IMR-90 (cell line): ENCODE data around the gene VLDLR. TPM values are rescaled to one million over a fixed set of nuclear protein-coding genes. Genes with fewer than 3 reads are reported as not detected.

Experiments
- ATAC-seq: fragments of 200-7000 bp; cut with Tn5 transposase; 2 replicates; pipeline ENCODE4 v1.9.1; 2020; ENCODE audit warnings: low read depth, mild to moderate bottlenecking, moderate library complexity
- BruUV-seq: library from RNA; stranded (reverse); fragments of 400-500 nt; replicated peaks from 2 replicates; lab custom pipeline; 2021; lab: Mats Ljungman, UMichigan
- CTCF ChIA-PET: fragments of 300-600 bp; formaldehyde crosslinking; extraction: SDS; loops from one replicate; lab custom pipeline; 2021; ENCODE audit warnings: antibody characterized with exemption; lab: Yijun Ruan, JAX
- POLR2A ChIA-PET: fragments of 300-600 bp; sonication (Branson Sonifier 250); formaldehyde crosslinking; loops from one replicate; lab custom pipeline; 2022; ENCODE audit warnings: antibody characterized with exemption; ENCODE audit not compliant: unreplicated experiment; lab: Charles Lee
- DNase-seq: peaks from one replicate; pipeline ENCODE4 v3.0.0; 2013
- H2AFZ ChIP-seq: replicated peaks from 2 replicates; pipeline ENCODE3; 2013; ENCODE audit warnings: low read length, mild to moderate bottlenecking; ENCODE audit not compliant: poor library complexity
- H2AK5ac ChIP-seq: 2 replicates; pipeline ENCODE4 v1.6.1; 2013; ENCODE audit warnings: low read depth, low read length, inconsistent platforms
- H2AK9ac ChIP-seq: replicated peaks from 2 replicates; pipeline ENCODE3; 2013; ENCODE audit warnings: mild to moderate bottlenecking, low read depth, low read length, moderate library complexity; ENCODE audit not compliant: poor library complexity
- H2BK120ac ChIP-seq: 2 replicates; pipeline ENCODE4 v1.6.1; 2013; ENCODE audit warnings: low read depth, low read length, inconsistent platforms
- H2BK15ac ChIP-seq: 3 replicates; pipeline ENCODE4 v1.6.1; 2013; ENCODE audit warnings: low read depth, low read length, inconsistent platforms
- H2BK20ac ChIP-seq: 2 replicates; pipeline ENCODE4 v1.6.1; 2013; ENCODE audit warnings: low read depth, mild to moderate bottlenecking, inconsistent platforms, low read length, moderate library complexity
- H2BK5ac ChIP-seq: 2 replicates; pipeline ENCODE4 v1.6.1; 2013; ENCODE audit warnings: mild to moderate bottlenecking, low read depth, low read length, inconsistent platforms; ENCODE audit not compliant: poor library complexity, severe bottlenecking
- H3K14ac ChIP-seq: replicated peaks from 2 replicates; pipeline ENCODE4 v1.6.1; 2013; ENCODE audit warnings: low read depth, low read length, inconsistent platforms
- H3K18ac ChIP-seq: 2 replicates; pipeline ENCODE4 v1.6.1; 2013; ENCODE audit warnings: low read depth, low read length, control low read depth
- H3K23ac ChIP-seq: 2 replicates; pipeline ENCODE4 v1.6.1; 2013; ENCODE audit warnings: low read depth, low read length, inconsistent platforms
- H3K27ac ChIP-seq: 2 replicates; pipeline ENCODE4 v1.5.1; 2013; ENCODE audit warnings: mild to moderate bottlenecking, control low read depth, low read length; ENCODE audit not compliant: insufficient read depth
- H3K27me3 ChIP-seq: 2 replicates; pipeline ENCODE4 v1.6.1; 2013; ENCODE audit warnings: low read length; ENCODE audit not compliant: control insufficient read depth, insufficient read depth
- H3K36me3 ChIP-seq: 2 replicates; pipeline ENCODE4 v1.6.1; 2013; ENCODE audit warnings: low read length, mixed read lengths; ENCODE audit not compliant: control insufficient read depth, insufficient read depth
- H3K4ac ChIP-seq: 2 replicates; pipeline ENCODE4 v1.6.1; 2013; ENCODE audit warnings: low read depth, low read length, inconsistent platforms
- H3K4me1 ChIP-seq: 2 replicates; pipeline ENCODE4 v1.6.1; 2013; ENCODE audit warnings: low read length, mixed read lengths; ENCODE audit not compliant: control insufficient read depth, insufficient read depth
- H3K4me2 ChIP-seq: 2 replicates; pipeline ENCODE4 v1.6.1; 2013; ENCODE audit warnings: low read depth, mild to moderate bottlenecking, control low read depth, low read length, moderate library complexity
- H3K4me3 ChIP-seq: 2 replicates; pipeline ENCODE4 v1.5.1; 2013; ENCODE audit warnings: low read depth, mild to moderate bottlenecking, control low read depth, low read length, moderate library complexity; ENCODE audit not compliant: insufficient read depth
- H3K56ac ChIP-seq: 2 replicates; pipeline ENCODE4 v1.6.1; 2013; ENCODE audit warnings: low read length, inconsistent platforms; ENCODE audit not compliant: insufficient read depth; ENCODE audit errors: extremely low read depth
- H3K79me1 ChIP-seq, 2 experiments: 2 replicates each; pipeline ENCODE4 v1.6.1; 2013; ENCODE audit warnings: low read length in 2 of 2, inconsistent platforms in 1 of 2, low read depth in 1 of 2
- H3K9ac ChIP-seq: 2 replicates; pipeline ENCODE4 v1.6.1; 2013; ENCODE audit warnings: low read depth, low read length, control low read depth
- H3K9me1 ChIP-seq: 2 replicates; pipeline ENCODE4 v1.6.1; 2013; ENCODE audit warnings: low read length, inconsistent platforms; ENCODE audit not compliant: insufficient read depth
- H3K9me3 ChIP-seq: 2 replicates; pipeline ENCODE4 v1.6.1; 2013; ENCODE audit warnings: low read length; ENCODE audit not compliant: control insufficient read depth, insufficient read depth
- H4K20me1 ChIP-seq: 2 replicates; pipeline ENCODE4 v1.6.1; 2013; ENCODE audit warnings: low read length, inconsistent platforms; ENCODE audit not compliant: insufficient read depth
- H4K5ac ChIP-seq: 2 replicates; pipeline ENCODE4 v1.6.1; 2013; ENCODE audit warnings: mild to moderate bottlenecking, low read depth, low read length, control low read depth
- H4K8ac ChIP-seq, 2 experiments: 2 replicates each; pipeline ENCODE4 v1.6.1; 2013; ENCODE audit warnings: low read depth in 2 of 2, low read length in 2 of 2, control low read depth in 1 of 2, inconsistent platforms in 1 of 2
- H4K91ac ChIP-seq: 2 replicates; pipeline ENCODE4 v1.6.1; 2013; ENCODE audit warnings: low read depth, low read length, inconsistent platforms; ENCODE audit not compliant: insufficient read depth
- BHLHE40 ChIP-seq: fragments of 150-350 bp; IDR thresholded peaks from 2 replicates; pipeline ENCODE4 v1.6.1; 2016; ENCODE audit warnings: mild to moderate bottlenecking, low read depth, low read length
- CEBPB ChIP-seq: IDR thresholded peaks from 2 replicates; pipeline ENCODE4 v1.6.1; 2012; ENCODE audit warnings: low read depth, low read length, improper control_type of control experiment
- CHD1 ChIP-seq: IDR thresholded peaks from 2 replicates; pipeline ENCODE4 v1.6.1; 2012; ENCODE audit warnings: low read depth, low read length, improper control_type of control experiment
- ELK1 ChIP-seq: fragments of 150-350 bp; IDR thresholded peaks from 2 replicates; pipeline ENCODE4 v1.6.1; 2016; ENCODE audit warnings: low read depth, mild to moderate bottlenecking, low read length, moderate library complexity, borderline replicate concordance
- FOS ChIP-seq: fragments of 150-350 bp; IDR thresholded peaks from 2 replicates; pipeline ENCODE4 v1.6.1; 2016; ENCODE audit warnings: low read depth, low read length
- MAFK ChIP-seq: IDR thresholded peaks from 2 replicates; pipeline ENCODE4 v1.6.1; 2012; ENCODE audit warnings: low read depth, low read length, improper control_type of control experiment
- MXI1 ChIP-seq: IDR thresholded peaks from 2 replicates; pipeline ENCODE4 v1.6.1; 2012; ENCODE audit warnings: low read depth, mild to moderate bottlenecking, low read length, moderate library complexity, borderline replicate concordance
- NFE2L2 ChIP-seq: fragments of 150-350 bp; IDR thresholded peaks from 2 replicates; pipeline ENCODE4 v1.6.1; 2016; ENCODE audit warnings: low read depth, mild to moderate bottlenecking, low read length
- POLR2A ChIP-seq: IDR thresholded peaks from 2 replicates; pipeline ENCODE4 v1.6.1; 2012; ENCODE audit warnings: mild to moderate bottlenecking, low read depth, low read length
- RAD21 ChIP-seq: IDR thresholded peaks from 2 replicates; pipeline ENCODE4 v1.6.1; 2012; ENCODE audit warnings: low read length, improper control_type of control experiment
- RCOR1 ChIP-seq: IDR thresholded peaks from 2 replicates; pipeline ENCODE4 v1.6.1; 2012; ENCODE audit warnings: mild to moderate bottlenecking, low read length, improper control_type of control experiment; ENCODE audit not compliant: insufficient replicate concordance
- RFX5 ChIP-seq: IDR thresholded peaks from 2 replicates; pipeline ENCODE4 v1.8.0; 2012; ENCODE audit warnings: low read depth, mild to moderate bottlenecking, low read length, moderate library complexity
- SMC3 ChIP-seq: fragments of 150-350 bp; IDR thresholded peaks from 2 replicates; pipeline ENCODE4 v1.6.1; 2016; ENCODE audit warnings: low read depth, mild to moderate bottlenecking, antibody characterized with exemption, low read length, moderate library complexity
- WGBS, 2 experiments: methylation state at CpG; one replicate each; pipeline versions ENCODE4 v1.1.5 to v1.1.7; 2013; ENCODE audit warnings: missing lambda C conversion rate in 2 of 2; ENCODE audit not compliant: insufficient read length in 1 of 2; ENCODE audit errors: extremely low coverage in 2 of 2; 5-methylcytosine and 5-hydroxymethylcytosine counted together
- dilution Hi-C: fragments of 300-500 bp; cut with HindIII; formaldehyde crosslinking; loops from one replicate; pipeline ENCODE4 v1.14.3; 2018; ENCODE audit warnings: low sequenced_read_pairs; ENCODE audit not compliant: unreplicated experiment
- in situ Hi-C: fragments of 300-500 bp; cut with MboI; formaldehyde crosslinking; loops from 3 replicates; pipeline ENCODE4 v1.14.3; 2019; ENCODE audit warnings: low sequenced_read_pairs, inconsistent platforms, mixed read lengths
- intact Hi-C: fragments of 100-400 bp; cut with micrococcal nuclease; formaldehyde crosslinking; loops from 2 replicates; pipeline ENCODE4 v1.10.0; 2022
- polyA plus RNA-seq, 3 experiments: library from polyadenylated mRNA; depleted of rRNA; stranded (reverse); fragments of >200 nt; gene quantifications; 2 replicates each; pipeline ENCODE4 v1.2.3, GENCODE V29; 2012; ENCODE audit warnings: low replicate concordance in 1 of 3
- total RNA-seq: library from RNA; depleted of rRNA; stranded (reverse); fragments of >200 nt; gene quantifications from 2 replicates; pipeline ENCODE4 v1.2.3, GENCODE V29; 2012
- TF ChIP-seq, protein P1 (sequence below): fragments of 150-350 bp; IDR thresholded peaks from 2 replicates; pipeline ENCODE4 v1.6.1; 2017; ENCODE audit warnings: mild to moderate bottlenecking, antibody characterized with exemption, low read length, low read depth
- TF ChIP-seq, protein P2 (sequence below): conservative IDR thresholded peaks from 2 replicates; pipeline ENCODE4 v1.5.1; 2012; ENCODE audit warnings: mild to moderate bottlenecking, low read depth, low read length, improper control_type of control experiment

Gene VLDLR
- total and polyA plus RNA-seq, 2 of the 4 experiments (the other 2 are of a cell fraction): 9.0 to 10.2 TPM

GRCh38 chr9:2697492-2697891 lies 75.9 kb downstream of the VLDLR start:
- no peak overlapping the region for H3K4me3 ChIP-seq
- no peak overlapping the region for H2BK120ac ChIP-seq
- in situ Hi-C loops (no loop called here), dilution Hi-C loops (no loop called here), intact Hi-C loops (no loop called here)
- H3K79me1 ChIP-seq: no peaks in the 10 kb centered on the region
- no peaks in the 10 kb centered on the region for H4K20me1 ChIP-seq
- no peak overlapping the region for H3K9ac ChIP-seq
- no peak overlapping the region for H4K8ac ChIP-seq
- H2AFZ ChIP-seq: no peak overlapping the region
- H4K5ac ChIP-seq: no peak overlapping the region
- no peak overlapping the region for H2BK20ac ChIP-seq
- H3K4me2 ChIP-seq: no peak overlapping the region
- no peaks in the 10 kb centered on the region; the same call in 1 of the 2 replicates for H3K9me1 ChIP-seq
- no peak overlapping the region for H2BK5ac ChIP-seq
- no peak overlapping the region for H3K18ac ChIP-seq
- TF ChIP-seq NFE2L2: no peak
- TF ChIP-seq RFX5: no peak
- no peak for TF ChIP-seq BHLHE40
- no peak for TF ChIP-seq MAFK
- TF ChIP-seq, protein P1, sequence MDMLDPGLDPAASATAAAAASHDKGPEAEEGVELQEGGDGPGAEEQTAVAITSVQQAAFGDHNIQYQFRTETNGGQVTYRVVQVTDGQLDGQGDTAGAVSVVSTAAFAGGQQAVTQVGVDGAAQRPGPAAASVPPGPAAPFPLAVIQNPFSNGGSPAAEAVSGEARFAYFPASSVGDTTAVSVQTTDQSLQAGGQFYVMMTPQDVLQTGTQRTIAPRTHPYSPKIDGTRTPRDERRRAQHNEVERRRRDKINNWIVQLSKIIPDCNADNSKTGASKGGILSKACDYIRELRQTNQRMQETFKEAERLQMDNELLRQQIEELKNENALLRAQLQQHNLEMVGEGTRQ: no peak
- no peak for TF ChIP-seq SMC3
- TF ChIP-seq RAD21: no peak
- TF ChIP-seq, protein P2, sequence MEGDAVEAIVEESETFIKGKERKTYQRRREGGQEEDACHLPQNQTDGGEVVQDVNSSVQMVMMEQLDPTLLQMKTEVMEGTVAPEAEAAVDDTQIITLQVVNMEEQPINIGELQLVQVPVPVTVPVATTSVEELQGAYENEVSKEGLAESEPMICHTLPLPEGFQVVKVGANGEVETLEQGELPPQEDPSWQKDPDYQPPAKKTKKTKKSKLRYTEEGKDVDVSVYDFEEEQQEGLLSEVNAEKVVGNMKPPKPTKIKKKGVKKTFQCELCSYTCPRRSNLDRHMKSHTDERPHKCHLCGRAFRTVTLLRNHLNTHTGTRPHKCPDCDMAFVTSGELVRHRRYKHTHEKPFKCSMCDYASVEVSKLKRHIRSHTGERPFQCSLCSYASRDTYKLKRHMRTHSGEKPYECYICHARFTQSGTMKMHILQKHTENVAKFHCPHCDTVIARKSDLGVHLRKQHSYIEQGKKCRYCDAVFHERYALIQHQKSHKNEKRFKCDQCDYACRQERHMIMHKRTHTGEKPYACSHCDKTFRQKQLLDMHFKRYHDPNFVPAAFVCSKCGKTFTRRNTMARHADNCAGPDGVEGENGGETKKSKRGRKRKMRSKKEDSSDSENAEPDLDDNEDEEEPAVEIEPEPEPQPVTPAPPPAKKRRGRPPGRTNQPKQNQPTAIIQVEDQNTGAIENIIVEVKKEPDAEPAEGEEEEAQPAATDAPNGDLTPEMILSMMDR: no peak
- no peak for TF ChIP-seq RCOR1
- no peak for TF ChIP-seq CHD1
- TF ChIP-seq MXI1: no peak
- no peak for TF ChIP-seq POLR2A
- no peak for TF ChIP-seq CEBPB
- TF ChIP-seq ELK1: no peak
- no peak for TF ChIP-seq FOS
- no peak for DNase-seq
- no peaks in the 10 kb centered on the region for H3K36me3 ChIP-seq
- no peak overlapping the region for H3K23ac ChIP-seq
- H4K91ac ChIP-seq: no peak overlapping the region
- CTCF ChIA-PET: no interaction called here
- H3K27ac ChIP-seq: no peak overlapping the region
- POLR2A ChIA-PET: no interaction called here
- no peak overlapping the region for H2AK9ac ChIP-seq
- WGBS, 2 experiments: no CpG with 5 or more reads among the region's 3 CpGs
- no peak overlapping the region for H2BK15ac ChIP-seq
- BruUV-seq: no TSS peak
- H3K4ac ChIP-seq: no peak overlapping the region
- H3K4me1 ChIP-seq: no peaks in the 10 kb centered on the region
- no peak overlapping the region for H3K14ac ChIP-seq
- no peak overlapping the region for H3K56ac ChIP-seq
- no peaks in the 10 kb centered on the region for H3K9me3 ChIP-seq
- ATAC-seq: no peak
- no peaks in the 10 kb centered on the region for H3K27me3 ChIP-seq
- H2AK5ac ChIP-seq: no peak overlapping the region
